GM12891 (cell line): Measurements from ENCODE around the gene ADGRB3.

Experiments
- POLR2A ChIP-seq: IDR thresholded peaks from 2 replicates; pipeline ENCODE4 v1.6.1; 2011; ENCODE audit warnings: low read depth, low read length, control low read depth
- POLR2AphosphoS5 ChIP-seq: IDR thresholded peaks from 2 replicates; pipeline ENCODE4 v1.6.1; 2011; ENCODE audit warnings: low read depth, low read length, control low read depth
- POU2F2 ChIP-seq: IDR thresholded peaks from 2 replicates; pipeline ENCODE4 v1.6.1; 2011; ENCODE audit warnings: low read depth, mild to moderate bottlenecking, control low read depth, low read length, moderate library complexity
- TAF1 ChIP-seq: IDR thresholded peaks from 2 replicates; pipeline ENCODE4 v1.6.1; 2011; ENCODE audit warnings: low read depth, low read length, control low read depth

DNA sequence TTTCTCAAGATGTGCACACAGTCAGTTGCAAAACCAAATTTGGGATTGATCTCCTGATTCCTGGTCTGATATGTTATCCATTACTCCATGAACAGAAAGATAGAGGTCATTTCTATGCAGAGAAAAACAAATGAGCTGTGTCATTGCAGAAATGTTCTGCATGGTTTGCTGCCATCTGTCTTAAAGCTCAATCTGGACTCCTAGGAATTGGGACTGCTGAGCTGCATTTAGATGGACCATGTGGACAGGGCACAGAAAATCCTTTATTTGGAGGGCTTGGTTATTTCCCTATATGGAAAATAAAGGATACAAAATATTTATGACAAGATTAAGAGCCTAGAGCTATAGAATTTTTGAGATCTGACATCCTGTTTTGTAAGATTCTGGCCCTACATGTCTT lies 91.3 kb downstream of the ADGRB3 start:
- TF ChIP-seq POU2F2 (no peak), POLR2A (no peak), POLR2AphosphoS5 (no peak), TAF1 (no peak)
